NCI-H187 treated with DMSO at 0.1 percent for 48 hours (cell line): Measurements from ENCODE around the gene TRABD2B.

Experiments used
- DNase-seq: peaks from one replicate; lab custom pipeline; 2025; lab: John Stamatoyannopoulos, UW

TRABD2B gene

GRCh38 chr1:47992720-47993415 is 4.3 kb downstream of the TRABD2B start:
- DNase-seq = no peak

DNA sequence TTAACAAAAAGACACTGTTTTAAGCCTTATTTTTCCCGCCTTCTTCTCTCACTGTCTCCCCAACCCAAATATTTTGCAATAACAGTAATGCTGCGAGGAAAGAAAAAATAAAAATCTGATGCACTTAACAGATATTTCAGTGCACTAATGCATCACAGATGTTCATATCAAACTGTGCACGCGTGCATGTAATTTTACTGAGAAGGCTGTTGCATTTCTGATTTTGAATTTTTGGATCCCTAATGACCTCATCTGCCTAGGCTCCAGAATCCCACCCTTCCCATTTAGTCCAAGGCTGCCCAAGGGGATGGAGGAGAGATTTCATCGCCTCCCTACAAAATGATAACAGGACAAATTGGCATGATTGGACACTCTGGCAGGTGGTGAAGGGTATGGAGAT is 5.5 kb downstream of the TRABD2B start:
- no peak for DNase-seq

DNA sequence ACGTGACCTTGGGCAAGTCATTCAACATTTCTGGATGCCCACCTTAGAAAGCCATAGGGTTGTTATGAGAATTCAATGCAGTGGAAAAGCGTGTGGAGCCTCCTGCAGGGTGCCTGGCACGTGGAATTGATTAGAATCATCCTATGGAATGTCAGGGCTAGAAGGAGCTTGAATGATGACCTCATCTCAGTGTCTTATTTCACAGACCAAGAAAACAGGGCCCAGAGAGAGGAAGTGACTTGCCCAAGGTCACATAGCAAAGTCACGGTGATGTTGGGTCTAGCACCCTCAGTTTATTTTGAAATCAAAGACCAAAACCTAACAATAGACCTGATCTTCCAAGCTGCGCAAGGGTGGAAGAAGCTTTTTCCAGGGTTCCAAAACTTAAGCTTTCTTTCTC is 6.0 kb downstream of the TRABD2B start:
- no peak for DNase-seq

- no peak for DNase-seq
These were observed 6.9 kb downstream of the TRABD2B start for GRCh38 chr1:47990286-47990685.

DNA sequence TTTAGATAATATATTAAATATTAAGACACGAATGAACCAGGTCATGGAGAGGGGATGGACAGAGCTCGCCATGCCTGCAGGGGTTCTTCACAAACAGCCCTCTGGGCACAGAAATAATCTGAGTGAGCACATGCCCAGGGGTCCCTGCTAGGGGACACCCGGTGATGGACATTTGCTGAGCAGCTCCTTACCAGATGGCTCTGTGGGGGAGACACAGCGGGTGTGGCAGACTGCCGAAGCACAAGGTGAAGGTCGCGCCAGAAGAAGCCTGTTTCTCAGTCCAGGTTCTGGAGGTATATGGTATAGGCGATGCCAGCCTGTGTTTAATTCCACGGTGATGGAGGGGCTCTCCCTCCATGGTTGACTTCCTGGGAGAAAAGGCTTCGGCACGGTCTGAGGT is 9.6 kb downstream of the TRABD2B start:
- no peak for DNase-seq

DNA sequence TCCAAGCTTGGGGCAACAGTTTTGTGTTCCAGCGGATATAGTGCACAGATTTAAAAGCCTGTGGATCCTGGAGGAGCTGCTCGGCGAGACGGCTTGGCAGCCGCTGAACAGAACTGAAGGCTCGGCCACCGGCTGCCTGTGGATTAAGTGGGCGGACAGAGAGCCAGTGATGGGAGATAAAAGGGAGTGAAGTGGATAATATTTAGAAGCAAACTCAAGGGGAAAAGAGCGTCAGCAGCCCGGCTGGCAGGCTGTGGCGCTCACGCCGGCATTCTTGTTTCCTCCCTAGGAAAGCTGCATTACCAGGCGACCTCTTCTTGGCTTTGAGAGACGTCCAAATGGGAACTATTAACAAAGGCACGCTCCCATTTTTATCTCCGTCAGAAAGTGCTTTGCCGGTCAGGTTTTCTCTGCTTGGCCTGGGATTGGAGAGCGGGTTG is 10.4 kb downstream of the TRABD2B start:
- DNase-seq = no peak

DNA sequence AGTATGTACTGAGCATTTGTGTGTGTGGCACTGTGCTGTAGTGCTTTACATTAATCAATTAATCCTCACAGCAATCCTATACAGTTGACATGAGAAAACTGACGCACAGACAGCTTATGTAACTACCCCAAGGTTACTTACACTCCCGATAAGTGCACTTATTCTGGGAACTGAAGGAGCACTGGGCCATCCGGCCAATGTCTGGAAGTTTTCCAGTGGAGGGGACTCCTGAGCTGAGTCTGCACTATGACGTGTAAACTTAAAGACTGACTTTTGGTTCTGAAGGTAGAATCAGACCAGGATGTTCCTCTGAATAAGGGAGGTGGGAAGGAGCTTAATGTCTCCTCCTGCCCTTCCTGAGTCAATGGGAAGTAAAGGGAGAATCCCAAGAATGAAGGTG is 12.2 kb downstream of the TRABD2B start:
- DNase-seq = no peak

DNA sequence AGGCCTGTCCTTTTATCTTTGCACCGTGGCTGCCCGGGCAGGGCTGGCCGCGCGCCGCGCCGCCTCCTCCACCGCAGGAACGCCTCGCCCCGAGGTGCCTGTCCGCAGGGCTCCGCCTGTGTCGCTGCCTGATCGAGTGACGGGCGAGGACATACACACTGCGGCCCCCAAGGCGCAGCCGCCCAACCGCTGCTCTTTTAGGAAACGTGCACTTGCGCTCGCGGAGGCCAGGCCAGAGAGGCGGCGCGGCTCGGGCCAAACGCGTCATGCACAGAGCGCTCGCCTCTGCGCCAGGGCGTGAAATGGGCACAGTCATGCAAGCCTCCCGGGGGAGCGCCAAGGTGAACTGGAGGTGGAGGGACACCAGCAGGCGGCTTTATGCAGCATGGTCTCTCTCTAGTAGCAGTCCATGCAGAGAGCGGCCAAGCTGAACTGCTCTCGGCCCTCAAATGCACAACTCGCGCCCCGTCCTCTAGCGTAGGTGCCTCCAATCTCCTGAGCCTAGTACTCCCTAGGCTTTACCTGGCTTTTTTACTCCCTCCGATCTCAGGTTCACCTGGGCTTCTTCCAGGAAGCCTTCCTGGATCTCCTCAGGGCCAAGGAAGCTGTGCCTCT is 12.9 kb downstream of the TRABD2B start:
- DNase-seq = no peak

DNA sequence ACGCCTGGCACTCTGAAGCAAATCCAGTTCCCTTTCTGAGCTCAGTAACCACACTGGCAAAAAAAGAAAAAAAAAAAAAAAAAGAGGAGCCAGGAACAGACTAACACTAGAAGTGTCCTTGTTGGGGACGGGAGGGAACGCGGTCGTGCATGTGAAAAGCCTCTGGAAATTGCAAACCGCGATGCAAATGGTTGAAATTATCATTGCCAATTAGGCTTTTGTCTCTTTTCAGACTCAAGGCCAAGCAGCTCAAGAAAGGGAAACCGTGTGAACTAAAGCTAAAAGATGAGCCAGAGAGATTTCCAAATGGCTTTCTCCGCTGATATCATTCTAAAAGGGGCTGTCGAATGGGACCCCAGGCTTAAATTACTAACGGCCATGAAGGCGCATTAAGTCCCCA is 13.5 kb downstream of the TRABD2B start:
- DNase-seq = no peak

- no peak for DNase-seq
These were observed 15.4 kb downstream of the TRABD2B start for GRCh38 chr1:47981667-47982350.

DNA sequence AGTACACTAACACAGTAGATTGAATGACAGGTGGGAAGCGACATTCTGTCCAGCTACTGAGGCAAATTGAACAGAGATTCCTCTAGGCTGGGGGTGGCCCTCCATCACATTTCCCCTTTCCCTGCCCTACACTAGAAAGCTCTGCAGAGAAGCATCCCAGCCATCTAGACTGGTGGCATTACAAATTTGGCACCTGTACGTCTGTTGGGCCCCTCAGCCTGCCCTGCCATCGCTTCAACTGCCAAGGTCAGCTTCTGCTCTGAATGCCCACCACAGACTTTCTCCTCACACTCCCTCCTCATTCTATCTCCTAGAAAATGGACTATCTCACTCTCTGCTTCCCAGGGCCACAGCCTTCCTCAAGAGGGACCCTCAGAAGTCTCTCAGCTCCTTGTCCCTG is 16.7 kb downstream of the TRABD2B start:
- DNase-seq = no peak

- no peak for DNase-seq
These were observed 17.5 kb downstream of the TRABD2B start for GRCh38 chr1:47979724-47980123.

DNA sequence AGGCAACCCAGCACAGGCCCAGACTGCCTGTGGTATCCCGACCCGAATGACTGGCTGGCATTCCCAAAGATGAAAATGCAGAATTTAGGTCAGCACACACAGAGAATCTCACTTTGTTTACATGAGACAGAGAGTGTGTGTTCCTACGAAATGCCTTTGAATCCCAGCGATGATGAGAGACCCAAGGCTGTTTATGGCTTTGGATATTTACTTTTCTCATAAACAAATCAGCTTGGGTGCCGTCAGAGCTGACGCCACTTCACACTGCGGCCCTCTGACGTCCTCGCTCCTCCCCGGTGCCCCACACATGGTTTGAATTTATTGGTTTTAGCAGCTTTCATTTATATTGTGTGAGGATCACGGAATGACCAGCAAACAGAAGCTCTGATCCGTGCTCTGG is 18.7 kb downstream of the TRABD2B start:
- DNase-seq = no peak

DNA sequence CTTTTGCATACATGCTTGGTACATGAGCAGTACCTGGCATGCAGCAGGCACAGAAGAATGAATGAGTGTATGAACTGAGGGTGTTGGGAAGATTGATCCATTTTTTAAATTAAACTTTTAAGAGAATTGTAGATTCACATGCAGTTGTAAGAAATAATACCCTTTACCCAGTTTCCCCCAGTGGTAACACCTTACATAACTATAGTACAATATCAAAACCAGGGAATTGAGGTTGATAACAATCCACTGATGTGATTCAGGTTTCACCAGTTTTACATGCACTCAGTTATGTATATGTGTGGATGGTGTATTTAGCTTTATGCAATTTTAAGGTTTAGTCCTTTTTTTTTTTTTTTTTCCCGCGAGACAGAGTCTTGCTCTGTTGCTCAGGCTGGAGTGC is 20.5 kb downstream of the TRABD2B start:
- no peak for DNase-seq

DNA sequence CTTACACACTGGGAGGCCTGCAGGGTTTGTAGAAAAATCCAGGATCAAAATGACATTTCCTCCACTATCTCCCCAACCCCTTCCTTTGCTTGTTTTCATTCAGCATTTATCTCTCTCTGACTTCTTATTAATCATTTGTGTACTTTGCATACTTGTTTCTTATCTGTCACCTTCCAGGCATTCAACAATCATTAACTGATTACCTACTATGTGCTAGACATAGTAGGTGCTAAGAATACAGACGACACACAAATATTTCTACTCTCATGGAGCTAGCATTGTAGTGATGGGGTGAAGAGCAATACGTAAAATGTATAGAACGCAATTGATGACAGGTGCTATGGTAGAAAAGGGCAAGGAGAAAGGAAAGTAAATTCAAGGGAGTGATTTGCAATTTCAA is 20.9 kb downstream of the TRABD2B start:
- no peak for DNase-seq

- no peak for DNase-seq
These were observed 21.8 kb downstream of the TRABD2B start for GRCh38 chr1:47975302-47975921.

GRCh38 chr1:47972864-47973432 is 24.2 kb downstream of the TRABD2B start:
- no peak for DNase-seq

- no peak for DNase-seq
These were observed 25.6 kb downstream of the TRABD2B start for GRCh38 chr1:47971385-47972160.

GRCh38 chr1:47970882-47971281 is 26.3 kb downstream of the TRABD2B start:
- no peak for DNase-seq

- DNase-seq = no peak
These were observed 27.7 kb downstream of the TRABD2B start for GRCh38 chr1:47969478-47969877.

- no peak for DNase-seq
These were observed 28.7 kb downstream of the TRABD2B start for GRCh38 chr1:47968556-47968888.
